Thyroid gland (tissue), 4 donors: ENCODE measurements around the gene GPNMB.

Experiments used
- CTCF ChIP-seq, 6 experiments: fragments of 200-600 bp in 3 of 6; fragments of 450-650 bp in 3 of 6; sonication (generic) in 3 of 6; IDR thresholded peaks; one replicate each; pipeline ENCODE4 v1.5.1; 2016 to 2019; ENCODE audit warnings: antibody characterized with exemption in 6 of 6, mild to moderate bottlenecking in 2 of 6, inconsistent platforms in 1 of 6, moderate library complexity in 1 of 6
- POLR2A ChIP-seq, 2 donors: fragments of 450-650 bp; IDR thresholded peaks; one replicate each; pipeline ENCODE4 v1.6.1; 2017; ENCODE audit warnings: antibody characterized with exemption in 2 of 2, mild to moderate bottlenecking in 2 of 2, moderate library complexity in 1 of 2

DNA sequence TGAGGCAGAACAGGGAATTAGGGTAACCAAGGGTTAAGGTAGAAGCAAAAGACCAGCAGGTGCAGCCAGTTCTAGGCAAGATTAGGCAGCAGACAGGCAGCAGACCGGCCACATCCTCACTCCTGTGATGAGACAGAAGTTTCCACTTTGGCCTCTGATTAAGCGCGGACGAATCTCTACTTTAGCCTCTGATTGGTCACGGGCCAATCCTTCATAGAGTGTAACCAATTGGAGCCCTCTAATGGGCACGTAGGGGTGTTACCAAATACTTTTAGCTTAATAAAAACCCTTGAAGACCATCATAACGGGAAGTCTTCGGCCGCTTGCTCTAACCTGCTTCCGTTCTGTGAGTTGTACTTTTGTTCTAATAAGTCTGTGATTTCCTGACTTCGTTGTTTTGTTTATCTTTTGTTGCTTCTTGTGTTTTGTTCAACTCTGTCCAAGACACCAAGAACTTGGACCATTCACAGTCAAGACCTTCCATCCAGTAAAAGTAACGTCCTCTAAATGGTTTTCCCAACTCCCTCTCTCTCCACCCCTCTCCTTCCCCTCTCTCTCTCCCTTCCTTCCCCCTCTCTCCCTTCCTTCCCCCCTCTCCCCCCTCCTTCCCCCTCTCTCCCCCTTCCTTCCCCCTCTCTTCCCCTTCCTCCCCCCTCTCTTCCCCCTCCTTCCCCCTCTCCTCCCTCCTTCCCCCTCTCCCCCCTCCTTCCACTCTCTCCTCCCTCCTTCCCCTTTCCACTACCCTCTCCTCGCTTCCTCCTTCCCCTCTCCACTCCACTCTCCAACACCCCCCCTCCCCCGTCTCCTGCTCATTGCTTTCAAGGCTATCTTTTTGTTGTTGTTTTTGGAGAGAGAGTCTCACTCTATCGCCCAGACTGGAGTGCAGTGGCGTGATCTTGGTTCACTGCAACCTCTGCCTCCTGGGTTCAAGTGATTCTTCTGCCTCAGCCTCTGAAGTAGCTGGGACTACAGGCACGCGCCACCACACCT is 39.4 kb downstream of the GPNMB start:
- TF ChIP-seq POLR2A (IDR thresholded peaks at IDR 0.05), result no peak
- no peak for TF ChIP-seq CTCF (IDR thresholded peaks at IDR 0.05)
